ENCODE data around the gene CLEC4E.
A peak's percentile ranks its signal among the peaks of the same experiment; 100 is the strongest.
"Not testable (repeated sequence)": the region's sequence is repeated elsewhere in the genome, so short reads cannot be mapped to it uniquely, and the experiment has no call there.

Gene CLEC4E

GRCh38 chr12:8537820-8538219 lies 2.9 kb downstream of the CLEC4E start:
- DNase-seq (ENCODE audit: low read depth), result not testable (repeated sequence)

DNA sequence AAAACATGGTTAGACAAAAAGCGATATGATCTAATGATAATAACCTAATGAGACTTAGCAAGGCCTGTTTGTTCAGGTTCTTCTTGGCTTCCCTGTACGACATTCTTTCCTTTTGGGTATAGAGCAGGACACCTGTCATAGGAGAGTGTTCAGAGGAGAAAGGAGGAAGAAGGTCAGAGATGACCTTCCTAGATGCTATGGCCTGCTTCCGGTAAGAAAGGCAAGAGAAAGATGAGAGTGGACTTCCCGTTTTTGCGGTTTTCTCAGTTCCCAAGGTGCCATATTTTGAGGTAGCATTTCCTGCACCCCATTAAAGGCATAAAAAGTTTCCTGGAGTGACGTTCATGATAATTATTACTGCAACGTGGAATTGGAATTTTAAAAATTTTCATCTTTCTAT lies 8.7 kb downstream of the CLEC4E start:
- no peak for DNase-seq (ENCODE audit: low read depth)

- no peak for DNase-seq (ENCODE audit: low read depth)
Observed at GRCh38 chr12:8527250-8528130, 13.2 kb downstream of the CLEC4E start.

DNA sequence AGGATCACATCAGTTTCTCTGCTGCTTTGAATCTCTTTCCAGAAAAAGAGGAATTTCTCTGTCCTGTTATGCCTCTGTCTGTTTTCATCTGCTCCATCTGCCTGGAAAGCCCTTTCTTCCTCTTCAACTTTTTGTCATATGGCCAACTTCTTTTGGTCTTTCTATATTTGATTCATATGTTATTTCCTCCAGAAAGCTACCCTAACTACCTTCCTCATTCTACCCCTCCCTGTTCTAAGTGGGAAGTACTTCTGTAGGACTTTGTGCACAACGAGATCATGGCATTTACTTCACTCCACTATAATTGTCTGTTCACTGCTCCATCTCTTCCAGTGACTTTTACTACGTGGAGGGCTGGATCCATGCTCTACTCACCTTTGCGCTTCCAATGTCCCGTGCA lies 21.5 kb downstream of the CLEC4E start:
- no peak for DNase-seq (ENCODE audit: low read depth)

DNA sequence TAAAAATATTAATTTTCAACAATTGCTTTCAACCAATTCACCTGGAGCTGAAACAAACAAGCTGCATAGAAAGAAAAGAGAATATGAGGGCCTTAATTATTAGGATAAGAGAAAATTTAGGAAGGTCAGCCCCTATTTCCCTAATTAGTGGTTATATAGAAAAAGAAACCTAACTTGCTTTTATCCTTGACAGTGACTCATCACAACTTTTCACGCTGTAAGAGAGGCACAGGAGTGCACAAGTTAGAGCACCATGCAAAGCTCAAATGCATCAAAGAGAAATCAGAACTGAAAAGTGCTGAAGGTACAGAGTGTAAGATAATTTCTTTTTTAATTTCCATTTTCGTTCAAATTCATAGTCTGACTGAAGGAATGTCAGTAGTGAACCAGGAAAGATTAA lies 22.7 kb downstream of the CLEC4E start:
- no peak for DNase-seq (ENCODE audit: low read depth)

GRCh38 chr12:8513256-8513655 lies 27.4 kb downstream of the CLEC4E start, which contains the start of gene CLEC4D:
TSS of gene CLEC4D (plus strand) at chr12:8513503. CDS start at chr12:8513733, 230 bp downstream.
- no peak for DNase-seq (ENCODE audit: low read depth)

DNA sequence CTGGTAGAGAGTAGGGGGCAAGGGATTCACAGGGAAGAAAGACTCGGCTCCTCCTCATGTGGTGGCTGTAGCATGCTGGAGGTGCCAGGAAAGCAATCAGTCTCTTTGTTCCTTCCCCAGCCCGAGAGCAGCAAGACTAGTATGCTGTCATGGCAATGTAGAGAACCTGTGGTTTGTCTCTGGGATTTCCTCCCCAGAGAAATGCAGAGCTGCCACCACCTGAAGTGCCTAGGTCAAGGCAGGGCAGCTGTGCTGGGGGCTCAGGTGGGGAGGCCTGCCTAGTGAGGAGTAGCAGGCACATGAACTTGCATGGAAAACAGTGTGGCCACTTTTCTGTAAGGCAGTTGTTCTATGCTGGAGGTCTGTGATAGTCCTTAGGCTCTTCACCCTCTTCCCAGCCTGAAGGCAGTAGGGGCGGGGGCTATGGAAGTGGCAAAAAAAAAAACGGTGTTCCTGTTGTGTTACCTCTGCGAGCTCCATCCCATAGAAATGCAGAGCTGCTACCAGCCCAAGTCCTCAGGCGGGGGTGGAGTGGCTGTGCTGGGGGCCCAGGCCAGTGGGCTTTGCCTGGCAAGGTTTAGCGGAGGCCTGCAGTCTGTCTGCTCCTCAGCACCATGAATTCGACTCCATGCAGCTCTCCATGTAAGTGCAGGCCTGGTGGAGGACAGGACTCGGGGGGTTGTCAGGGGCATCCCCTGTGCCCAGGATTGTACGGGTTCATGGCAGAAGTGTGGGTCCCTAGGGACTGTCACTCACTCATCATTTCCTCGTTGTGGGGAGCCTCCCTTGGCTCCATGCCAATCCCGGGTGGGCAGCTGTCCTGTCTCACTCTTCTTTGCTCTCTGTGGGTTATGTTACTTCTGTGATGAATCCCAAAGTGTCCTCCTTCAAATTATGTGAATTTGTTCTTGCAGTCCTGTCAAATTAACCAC lies 31.5 kb downstream of the CLEC4E start:
- no peak for DNase-seq (ENCODE audit: low read depth)

DNA sequence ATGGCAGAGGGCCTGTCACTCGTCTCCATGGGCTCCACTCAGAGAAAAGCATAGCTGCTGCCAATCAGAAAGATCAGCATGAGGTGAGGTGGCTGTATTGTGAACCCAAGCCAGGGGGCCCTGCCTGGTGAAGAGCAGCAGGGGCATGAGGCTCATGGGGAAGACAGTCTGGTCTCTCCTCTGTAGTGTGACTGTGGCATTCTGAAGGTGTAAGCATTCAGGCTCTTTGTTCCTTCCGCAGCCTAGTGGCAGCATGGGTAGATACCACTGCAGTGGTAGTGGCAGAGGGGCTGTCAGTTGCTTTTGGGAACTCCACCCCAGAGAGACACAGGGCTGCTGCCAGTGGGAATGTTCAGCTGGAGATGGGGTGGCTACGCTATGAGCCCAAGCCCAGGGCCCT lies 32.5 kb downstream of the CLEC4E start:
- no peak for DNase-seq (ENCODE audit: low read depth)

DNA sequence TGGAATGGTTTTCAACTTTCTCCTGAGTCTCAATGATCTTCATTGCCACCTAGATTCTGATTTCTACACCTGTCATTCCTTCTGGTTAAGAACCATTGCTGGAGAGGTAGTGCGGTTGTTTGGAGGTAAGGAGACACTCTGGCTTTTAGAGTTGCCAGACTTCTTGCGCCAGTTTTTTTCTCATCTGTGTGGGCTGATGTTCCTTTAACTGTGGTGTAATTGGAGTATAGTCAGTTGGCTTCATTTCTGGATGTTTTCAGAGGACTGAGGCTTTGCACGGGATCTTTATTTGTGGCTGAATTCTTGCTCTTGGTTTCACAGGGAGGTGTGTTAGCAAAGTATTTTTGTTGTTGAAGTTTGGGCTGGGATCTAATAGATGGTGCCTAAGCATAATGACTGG lies 33.1 kb downstream of the CLEC4E start:
- no peak for DNase-seq (ENCODE audit: low read depth)

DNA sequence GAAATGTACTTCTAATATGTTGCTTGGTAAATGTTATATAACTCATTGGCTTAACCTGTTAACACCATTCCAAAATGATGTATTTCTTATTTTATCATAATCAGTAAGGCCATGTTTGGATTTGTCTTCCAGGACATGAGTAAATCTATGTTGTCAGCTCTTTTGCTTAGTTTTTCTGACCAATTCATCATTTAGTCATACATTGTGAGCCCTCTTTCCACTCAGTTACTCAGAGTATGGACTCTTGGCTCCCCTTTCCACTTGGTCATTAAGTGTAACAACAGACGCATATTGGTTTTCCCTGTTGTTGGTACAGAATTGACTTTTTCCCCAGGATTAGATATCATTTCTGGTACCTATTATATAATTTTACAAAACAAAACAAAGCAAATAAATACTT lies 36.4 kb downstream of the CLEC4E start:
- DNase-seq (ENCODE audit: low read depth), result no peak

- no peak for DNase-seq (ENCODE audit: low read depth)
Observed at GRCh38 chr12:8501720-8502119, 39.0 kb downstream of the CLEC4E start.

- DNase-seq (ENCODE audit: low read depth), result no peak
Observed at GRCh38 chr12:8499616-8500015, 41.1 kb downstream of the CLEC4E start.

- DNase-seq (ENCODE audit: low read depth), result not testable (repeated sequence)
Observed at GRCh38 chr12:8496074-8496473, 44.6 kb downstream of the CLEC4E start.

- DNase-seq (ENCODE audit: low read depth), result not testable (repeated sequence)
Observed at GRCh38 chr12:8495671-8496070, 45.0 kb downstream of the CLEC4E start.

GRCh38 chr12:8493084-8493483 lies 47.6 kb downstream of the CLEC4E start:
- DNase-seq (ENCODE audit: low read depth), result peak; percentile 17

GRCh38 chr12:8491646-8492530 lies 48.8 kb downstream of the CLEC4E start:
- no peak for DNase-seq (ENCODE audit: low read depth)
